ENCODE data around the gene DOK4.

DOK4 gene

GRCh38 chr16:57514371-57514770 lies 28.1 kb upstream of the DOK4 start:
- DNase-seq (ENCODE audit: low read depth) = no peak
- H3K4me3 ChIP-seq (ENCODE audit: low read depth, low read length) = no peak overlapping the region
- TF ChIP-seq POLR2A (IDR thresholded peaks at IDR 0.05; ENCODE audit: extremely low read depth, insufficient read length) = no peak
- no peak for TF ChIP-seq MAX (IDR thresholded peaks at IDR 0.05; ENCODE audit: low read depth, low read length)
- TF ChIP-seq MYC (IDR thresholded peaks at IDR 0.05; ENCODE audit: low read depth, low read length) = no peak
- TF ChIP-seq CTCF (IDR thresholded peaks at IDR 0.05; ENCODE audit: low read depth, low read length) = no peak

GRCh38 chr16:57513371-57514102 lies 27.2 kb upstream of the DOK4 start:
- no peak for TF ChIP-seq MAX (IDR thresholded peaks at IDR 0.05; ENCODE audit: low read depth, low read length)
- TF ChIP-seq MYC (IDR thresholded peaks at IDR 0.05; ENCODE audit: low read depth, low read length) = no peak
- TF ChIP-seq POLR2A (IDR thresholded peaks at IDR 0.05; ENCODE audit: extremely low read depth, insufficient read length) = no peak
- TF ChIP-seq CTCF (IDR thresholded peaks at IDR 0.05; ENCODE audit: low read depth, low read length) = no peak
- H3K4me3 ChIP-seq (ENCODE audit: low read depth, low read length) = no peak overlapping the region
- DNase-seq (ENCODE audit: low read depth) = no peak

GRCh38 chr16:57512296-57513001 lies 26.2 kb upstream of the DOK4 start:
- TF ChIP-seq CTCF (IDR thresholded peaks at IDR 0.05; ENCODE audit: low read depth, low read length) (no peak), MAX (IDR thresholded peaks at IDR 0.05; ENCODE audit: low read depth, low read length) (no peak), POLR2A (IDR thresholded peaks at IDR 0.05; ENCODE audit: extremely low read depth, insufficient read length) (no peak), MYC (IDR thresholded peaks at IDR 0.05; ENCODE audit: low read depth, low read length) (no peak)
- no peak for DNase-seq (ENCODE audit: low read depth)
- H3K4me3 ChIP-seq (ENCODE audit: low read depth, low read length) = no peak overlapping the region

GRCh38 chr16:57510016-57510871 lies 24.0 kb upstream of the DOK4 start:
- DNase-seq (ENCODE audit: low read depth) = no peak
- TF ChIP-seq CTCF (IDR thresholded peaks at IDR 0.05; ENCODE audit: low read depth, low read length) (no peak), MAX (IDR thresholded peaks at IDR 0.05; ENCODE audit: low read depth, low read length) (no peak), MYC (IDR thresholded peaks at IDR 0.05; ENCODE audit: low read depth, low read length) (no peak), POLR2A (IDR thresholded peaks at IDR 0.05; ENCODE audit: extremely low read depth, insufficient read length) (no peak)
- H3K4me3 ChIP-seq (ENCODE audit: low read depth, low read length) = no peak overlapping the region

GRCh38 chr16:57509231-57509923 lies 23.1 kb upstream of the DOK4 start:
- no peak for DNase-seq (ENCODE audit: low read depth)
- TF ChIP-seq POLR2A (IDR thresholded peaks at IDR 0.05; ENCODE audit: extremely low read depth, insufficient read length) (no peak), CTCF (IDR thresholded peaks at IDR 0.05; ENCODE audit: low read depth, low read length) (no peak), MAX (IDR thresholded peaks at IDR 0.05; ENCODE audit: low read depth, low read length) (no peak), MYC (IDR thresholded peaks at IDR 0.05; ENCODE audit: low read depth, low read length) (no peak)
- no peak overlapping the region for H3K4me3 ChIP-seq (ENCODE audit: low read depth, low read length)

All from NB4 (cell line).